Liver (tissue), 3 donors: ENCODE results near the gene AKR1C2.

ENCODE experiments used
- EGR1 ChIP-seq, 2 donors: IDR thresholded peaks; 2 replicates each; pipeline ENCODE4 v1.6.1; 2016 to 2018; ENCODE audit warnings: antibody characterized with exemption in 2 of 2, low read depth in 2 of 2
- FOXA1 ChIP-seq: IDR thresholded peaks from 2 replicates; pipeline ENCODE4 v1.6.1; 2016; ENCODE audit warnings: antibody characterized with exemption
- HNF4A ChIP-seq, 2 donors: conservative IDR thresholded peaks; 2 replicates each; pipeline ENCODE4 v1.6.1; 2016; ENCODE audit warnings: antibody characterized with exemption in 2 of 2, mild to moderate bottlenecking in 2 of 2
- HNF4G ChIP-seq: IDR thresholded peaks from 2 replicates; pipeline ENCODE4 v1.6.1; 2016; ENCODE audit warnings: antibody characterized with exemption
- JUND ChIP-seq, 2 donors: IDR thresholded peaks; 2 replicates each; pipeline ENCODE4 v1.6.1; 2016; ENCODE audit warnings: antibody characterized with exemption in 2 of 2
- RAD21 ChIP-seq, 2 donors: IDR thresholded peaks; 2 replicates each; pipeline ENCODE4 v1.6.1; 2016; ENCODE audit warnings: antibody characterized with exemption in 2 of 2, mild to moderate bottlenecking in 2 of 2
- TAF1 ChIP-seq: conservative IDR thresholded peaks from 2 replicates; pipeline ENCODE4 v1.6.1; 2016; ENCODE audit warnings: antibody characterized with exemption, mild to moderate bottlenecking
- TF ChIP-seq, protein P1 (sequence below): fragments of 150-350 bp; IDR thresholded peaks from 2 replicates; pipeline ENCODE4 v1.5.1; 2017; ENCODE audit warnings: improper control_type of control experiment, low read depth, low read length; ENCODE audit not compliant: missing input control
- donor health status: healthy.
- donor health status: healthy.

DNA sequence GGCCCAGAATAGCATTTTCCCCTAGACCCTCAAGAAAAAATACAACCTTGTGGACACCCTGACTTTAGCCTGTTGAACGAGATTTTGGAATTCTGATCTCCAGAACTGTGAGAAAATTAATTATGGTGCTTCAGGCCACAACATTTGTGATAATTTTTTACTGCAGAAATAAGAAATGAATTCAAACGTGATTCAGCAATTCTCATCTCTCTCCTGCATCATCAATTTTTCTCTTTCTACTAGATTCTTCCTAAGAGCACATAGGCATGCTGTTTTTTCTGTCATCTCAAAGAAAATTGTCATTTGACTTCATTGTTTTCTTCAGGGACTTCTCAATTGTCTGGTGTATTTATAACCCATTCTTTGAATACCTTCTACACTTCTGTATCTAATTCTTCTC lies 8.9 kb upstream of the AKR1C2 start:
- TF ChIP-seq JUND (IDR thresholded peaks at IDR 0.05) (no peak), FOXA1 (no peak), HNF4G (no peak), EGR1 (IDR thresholded peaks at IDR 0.05; ENCODE audit: low read depth in 2 of 2) (no peak), HNF4A (conservative IDR thresholded peaks at IDR 0.05) (no peak), RAD21 (IDR thresholded peaks at IDR 0.05) (no peak), TAF1 (no peak)
- TF ChIP-seq, protein P1, sequence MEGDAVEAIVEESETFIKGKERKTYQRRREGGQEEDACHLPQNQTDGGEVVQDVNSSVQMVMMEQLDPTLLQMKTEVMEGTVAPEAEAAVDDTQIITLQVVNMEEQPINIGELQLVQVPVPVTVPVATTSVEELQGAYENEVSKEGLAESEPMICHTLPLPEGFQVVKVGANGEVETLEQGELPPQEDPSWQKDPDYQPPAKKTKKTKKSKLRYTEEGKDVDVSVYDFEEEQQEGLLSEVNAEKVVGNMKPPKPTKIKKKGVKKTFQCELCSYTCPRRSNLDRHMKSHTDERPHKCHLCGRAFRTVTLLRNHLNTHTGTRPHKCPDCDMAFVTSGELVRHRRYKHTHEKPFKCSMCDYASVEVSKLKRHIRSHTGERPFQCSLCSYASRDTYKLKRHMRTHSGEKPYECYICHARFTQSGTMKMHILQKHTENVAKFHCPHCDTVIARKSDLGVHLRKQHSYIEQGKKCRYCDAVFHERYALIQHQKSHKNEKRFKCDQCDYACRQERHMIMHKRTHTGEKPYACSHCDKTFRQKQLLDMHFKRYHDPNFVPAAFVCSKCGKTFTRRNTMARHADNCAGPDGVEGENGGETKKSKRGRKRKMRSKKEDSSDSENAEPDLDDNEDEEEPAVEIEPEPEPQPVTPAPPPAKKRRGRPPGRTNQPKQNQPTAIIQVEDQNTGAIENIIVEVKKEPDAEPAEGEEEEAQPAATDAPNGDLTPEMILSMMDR: no peak
